ENCODE measurements around the gene GPR89A.
A peak's percentile ranks its signal among the peaks of the same experiment; 100 is the strongest.
"Not testable (repeated sequence)": the region's sequence is repeated elsewhere in the genome, so short reads cannot be mapped to it uniquely, and the experiment has no call there.

GPR89A gene

GRCh38 chr1:145717833-145718232, 110.0 kb downstream of the GPR89A start:
- Mint-ChIP-seq H3K9me3 (no peaks in the 10 kb centered on the region), H3K4me1 (peaks cover 32% of the 10 kb centered on the region), H3K4me3 (no peak overlapping the region), H3K27me3 (peaks cover 7% of the 10 kb centered on the region), H3K36me3 (ENCODE audit: low read depth) (no peaks in the 10 kb centered on the region), H3K27ac (peak overlapping the region; percentile 71)
- DNase-seq (no peak), ATAC-seq (no peak)

DNA sequence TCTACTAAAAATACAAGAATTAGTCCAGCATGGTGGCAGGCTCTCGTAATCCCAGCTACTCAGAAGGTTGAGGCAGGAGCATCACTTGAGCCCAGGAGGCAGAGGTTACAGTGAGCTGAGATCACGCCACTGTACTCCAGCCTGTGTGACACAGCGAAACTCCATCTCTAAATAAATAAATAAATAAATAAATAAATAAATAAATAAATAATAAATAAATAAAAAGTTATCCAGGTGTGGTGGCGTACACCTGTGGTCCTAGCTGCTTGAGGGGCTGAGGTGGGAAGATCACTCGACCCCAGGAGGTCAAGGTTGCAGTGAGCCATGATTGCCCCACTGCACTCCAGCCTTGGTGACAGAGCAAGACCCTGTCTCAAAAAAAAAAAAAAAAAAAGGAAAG, 110.7 kb downstream of the GPR89A start:
- H3K4me3 Mint-ChIP-seq, ATAC-seq: not testable (repeated sequence)

GRCh38 chr1:145719230-145720079, 111.7 kb downstream of the GPR89A start, which contains the start of gene CD160:
CD160 (plus strand) TSS chr1:145719499; CDS start chr1:145728328, 8,829 bp downstream.
- H3K27ac Mint-ChIP-seq: peak within 1 kb of the TSS; percentile 79
- no peaks in the 10 kb centered on the region for H3K36me3 Mint-ChIP-seq (ENCODE audit: low read depth)
- ATAC-seq (peak; percentile 76), DNase-seq (peak; percentile 25)
- H3K27me3 Mint-ChIP-seq: peaks cover 9% of the 10 kb centered on the region
- H3K9me3 Mint-ChIP-seq: no peaks in the 10 kb centered on the region
- peaks cover 33% of the 10 kb centered on the region for H3K4me1 Mint-ChIP-seq
- H3K4me3 Mint-ChIP-seq: peak within 1 kb of the TSS; percentile 78

More for the DNA sequence above, 110.7 kb downstream of the GPR89A start:
- DNase-seq; H3K36me3 Mint-ChIP-seq (ENCODE audit: low read depth); H3K9me3 Mint-ChIP-seq; H3K27me3 Mint-ChIP-seq; H3K27ac Mint-ChIP-seq: not testable (repeated sequence)
- peaks cover 33% of the 10 kb centered on the region for H3K4me1 Mint-ChIP-seq
